H1 (cell line): ENCODE results near the gene PALM3. TPM values are rescaled to one million over a fixed set of nuclear protein-coding genes. Genes with fewer than 3 reads are reported as not detected.

Experiments
- CTCF ChIA-PET: fragments of 300-600 bp; sonication (Branson Sonifier 250); formaldehyde crosslinking; loops from one replicate; lab custom pipeline; 2021; ENCODE audit not compliant: partially characterized antibody; lab: Charles Lee
- POLR2A ChIA-PET: fragments of 300-600 bp; sonication (Branson Sonifier 250); formaldehyde crosslinking; loops from one replicate; lab custom pipeline; 2021; ENCODE audit warnings: inconsistent platforms; ENCODE audit not compliant: partially characterized antibody; lab: Charles Lee
- DNase-seq, 2 experiments: peaks; one replicate each; pipeline versions ENCODE4 v3.0.0 to v3.0.0-alpha.2; 2010 to 2022; ENCODE audit warnings: low spot score in 2 of 2, low read depth in 1 of 2, mixed read lengths in 1 of 2
- FAIRE-seq: peaks from 2 replicates; lab custom pipeline; 2011; peaks lifted over from hg19 to GRCh38; lab: Jason Lieb, UNC
- H2AFZ ChIP-seq: 2 replicates; pipeline ENCODE4 v1.8.1; 2012; ENCODE audit warnings: low read length, inconsistent platforms
- H2AK5ac ChIP-seq: 2 replicates; pipeline ENCODE4 v1.6.1; 2013; ENCODE audit warnings: low read depth, low read length
- H2BK120ac ChIP-seq: replicated peaks from 2 replicates; pipeline ENCODE3; 2013; ENCODE audit warnings: low read depth, low read length, inconsistent platforms
- H2BK12ac ChIP-seq: 2 replicates; pipeline ENCODE4 v1.6.1; 2013; ENCODE audit warnings: low read depth, low read length
- H2BK15ac ChIP-seq: 2 replicates; pipeline ENCODE4 v1.6.1; 2013; ENCODE audit warnings: low read length
- H2BK20ac ChIP-seq: 2 replicates; pipeline ENCODE4 v1.6.1; 2013; ENCODE audit warnings: low read length
- H2BK5ac ChIP-seq: 2 replicates; pipeline ENCODE4 v1.6.1; 2013; ENCODE audit warnings: low read depth, low read length
- H3K14ac ChIP-seq: 2 replicates; pipeline ENCODE4 v1.6.1; 2013; ENCODE audit warnings: inconsistent platforms; ENCODE audit not compliant: insufficient read length
- H3K18ac ChIP-seq: 2 replicates; pipeline ENCODE4 v1.6.1; 2013; ENCODE audit warnings: low read length; ENCODE audit errors: extremely low read depth
- H3K23ac ChIP-seq: 2 replicates; pipeline ENCODE4 v1.6.1; 2013; ENCODE audit warnings: inconsistent platforms; ENCODE audit not compliant: insufficient read length
- H3K23me2 ChIP-seq: 2 replicates; pipeline ENCODE4 v1.6.1; 2013; ENCODE audit warnings: low read depth, low read length
- H3K27ac ChIP-seq: 2 replicates; pipeline ENCODE4 v1.6.1; 2011; ENCODE audit warnings: low read depth, low read length, inconsistent platforms
- H3K27me3 ChIP-seq, 4 experiments: replicated peaks in 1 of 4; 1 replicate in 1 of 4; 2 replicates in 3 of 4; pipeline versions ENCODE4 v1.6.1 to v1.8.1; 2011 to 2013; ENCODE audit warnings: low read length in 3 of 4, mild to moderate bottlenecking in 3 of 4, inconsistent platforms in 2 of 4, mixed read lengths in 2 of 4, moderate library complexity in 1 of 4; ENCODE audit not compliant: control insufficient read depth in 3 of 4, insufficient read depth in 3 of 4; ENCODE audit errors: extremely low read depth in 1 of 4
- H3K36me3 ChIP-seq, 4 experiments: 2 replicates each; pipeline versions ENCODE4 v1.6.1 to v1.8.1; 2011 to 2013; ENCODE audit warnings: mild to moderate bottlenecking in 4 of 4, low read length in 3 of 4, moderate library complexity in 2 of 4, control low read depth in 1 of 4, inconsistent platforms in 1 of 4; ENCODE audit not compliant: insufficient read depth in 4 of 4, control insufficient read depth in 2 of 4
- H3K4ac ChIP-seq: replicated peaks from 2 replicates; pipeline ENCODE3; 2013; ENCODE audit warnings: low read length, low read depth, mixed read lengths, inconsistent platforms; ENCODE audit not compliant: insufficient read length
- H3K4me1 ChIP-seq, 4 experiments: replicated peaks in 1 of 4; 1 replicate in 1 of 4; 2 replicates in 3 of 4; pipeline versions ENCODE4 v1.6.1 to v1.8.1; 2011 to 2013; ENCODE audit warnings: low read length in 3 of 4, inconsistent platforms in 2 of 4, mixed read lengths in 1 of 4; ENCODE audit not compliant: insufficient read depth in 4 of 4, control insufficient read depth in 3 of 4
- H3K4me2 ChIP-seq, 2 experiments: 2 replicates each; pipeline versions ENCODE4 v1.6.1 to v1.8.1; 2011 to 2013; ENCODE audit warnings: low read depth in 2 of 2, low read length in 2 of 2, control low read depth in 1 of 2, inconsistent platforms in 1 of 2, mild to moderate bottlenecking in 1 of 2; ENCODE audit not compliant: insufficient read depth in 1 of 2
- H3K4me3 ChIP-seq, 4 experiments: fragments of 200-600, 300-600 bp in 1 of 4; sonication (generic), shearing (Covaris generic), sonication (Bioruptor Twin) in 1 of 4; 2 replicates each; pipeline versions ENCODE4 v1.5.1 to v1.8.1; 2011 to 2016; ENCODE audit warnings: low read length in 4 of 4, low read depth in 3 of 4, control low read depth in 2 of 4, inconsistent platforms in 2 of 4, mild to moderate bottlenecking in 2 of 4, mixed read lengths in 1 of 4, moderate library complexity in 1 of 4; ENCODE audit not compliant: insufficient read depth in 2 of 4; ENCODE audit errors: extremely low read depth in 1 of 4
- H3K56ac ChIP-seq: replicated peaks from 2 replicates; pipeline ENCODE3; 2013; ENCODE audit warnings: low read depth, mild to moderate bottlenecking, mixed read lengths, low read length, inconsistent platforms; ENCODE audit not compliant: insufficient read length
- H3K79me1 ChIP-seq: 2 replicates; pipeline ENCODE4 v1.6.1; 2013; ENCODE audit warnings: low read depth, low read length, control low read depth
- H3K79me2 ChIP-seq, 2 experiments: 2 replicates each; pipeline versions ENCODE4 v1.6.1 to v1.8.1; 2012 to 2013; ENCODE audit warnings: low read length in 2 of 2, mild to moderate bottlenecking in 2 of 2, inconsistent platforms in 1 of 2; ENCODE audit not compliant: insufficient read depth in 2 of 2, control insufficient read depth in 1 of 2
- H3K9ac ChIP-seq, 4 experiments: replicated peaks in 1 of 4; 1 replicate in 1 of 4; 2 replicates in 3 of 4; pipeline versions ENCODE4 v1.6.1 to v1.8.1; 2011 to 2013; ENCODE audit warnings: low read depth in 3 of 4, low read length in 3 of 4, control low read depth in 2 of 4, mild to moderate bottlenecking in 2 of 4, moderate library complexity in 2 of 4, inconsistent platforms in 1 of 4; ENCODE audit errors: extremely low read depth in 1 of 4
- H3K9me3 ChIP-seq, 2 experiments: 2 replicates each; pipeline versions ENCODE4 v1.6.1 to v1.8.1; 2012 to 2013; ENCODE audit warnings: mild to moderate bottlenecking in 2 of 2, moderate library complexity in 2 of 2, control low read depth in 1 of 2, inconsistent platforms in 1 of 2, low read depth in 1 of 2, low read length in 1 of 2, mixed read lengths in 1 of 2; ENCODE audit not compliant: insufficient read depth in 2 of 2
- H4K20me1 ChIP-seq, 2 experiments: replicated peaks in 1 of 2; 2 replicates each; pipeline versions ENCODE3 to v1.8.1; 2011 to 2013; ENCODE audit warnings: inconsistent platforms in 2 of 2, low read length in 2 of 2, mild to moderate bottlenecking in 1 of 2; ENCODE audit not compliant: insufficient read depth in 2 of 2, control insufficient read depth in 1 of 2
- H4K5ac ChIP-seq: 2 replicates; pipeline ENCODE4 v1.6.1; 2013; ENCODE audit warnings: low read length, low read depth, mixed read lengths, inconsistent platforms; ENCODE audit not compliant: insufficient read length
- H4K8ac ChIP-seq: 2 replicates; pipeline ENCODE4 v1.8.0; 2013; ENCODE audit warnings: mild to moderate bottlenecking, moderate library complexity, low read length, inconsistent platforms; ENCODE audit not compliant: insufficient read depth; ENCODE audit errors: extremely low read depth
- H4K91ac ChIP-seq: replicated peaks from 2 replicates; pipeline ENCODE3; 2013; ENCODE audit warnings: low read length, mixed read lengths, inconsistent platforms; ENCODE audit not compliant: insufficient read length
- ASH2L ChIP-seq: fragments of 200-600, 300-600 bp; sonication (generic); IDR thresholded peaks from one replicate; pipeline ENCODE4 v1.7.1; 2017; ENCODE audit warnings: low read length
- BRCA1 ChIP-seq: IDR thresholded peaks from 2 replicates; pipeline ENCODE4 v1.6.1; 2012; ENCODE audit warnings: low read depth, low read length, improper control_type of control experiment
- JUN ChIP-seq: IDR thresholded peaks from 2 replicates; pipeline ENCODE4 v1.6.1; 2011; ENCODE audit warnings: low read depth, mild to moderate bottlenecking, improper control_type of control experiment, low read length
- KDM4A ChIP-seq: IDR thresholded peaks from one replicate; pipeline ENCODE4 v1.7.1; 2012; ENCODE audit warnings: low read depth, mild to moderate bottlenecking, moderate library complexity, low read length, inconsistent platforms; ENCODE audit not compliant: severe bottlenecking
- PHF8 ChIP-seq: fragments of 200-600 bp; sonication (generic); conservative IDR thresholded peaks from 2 replicates; pipeline ENCODE4 v1.7.1; 2012; ENCODE audit warnings: low read depth, mild to moderate bottlenecking, inconsistent platforms, low read length, moderate library complexity
- POLR2AphosphoS5 ChIP-seq: IDR thresholded peaks from 2 replicates; pipeline ENCODE4 v1.6.1; 2011; ENCODE audit warnings: low read depth, low read length
- SP1 ChIP-seq: IDR thresholded peaks from 2 replicates; pipeline ENCODE4 v1.6.1; 2011; ENCODE audit warnings: low read depth, low read length
- SUZ12 ChIP-seq: fragments of 200-600 bp; sonication (generic); IDR thresholded peaks from 2 replicates; pipeline ENCODE4 v1.6.1; 2012; ENCODE audit warnings: mild to moderate bottlenecking, inconsistent platforms, low read length, moderate library complexity, mixed read lengths
- TEAD4 ChIP-seq: IDR thresholded peaks from 2 replicates; pipeline ENCODE4 v1.6.1; 2012; ENCODE audit warnings: low read depth, low read length, inconsistent platforms, mixed read lengths
- WGBS, 2 experiments: shearing (Covaris generic) in 1 of 2; methylation state at CpG; one replicate each; pipeline versions ENCODE4 v1.1.6 to v1.1.7; 2013 to 2015; ENCODE audit warnings: low lambda C conversion rate in 2 of 2, mixed read lengths in 2 of 2, inconsistent platforms in 1 of 2, low coverage in 1 of 2, missing lambda C conversion rate in 1 of 2; ENCODE audit not compliant: insufficient replicate concordance in 2 of 2, insufficient coverage in 1 of 2, insufficient read length in 1 of 2; ENCODE audit errors: extremely low coverage in 1 of 2, missing lambda C conversion rate in 1 of 2; 5-methylcytosine and 5-hydroxymethylcytosine counted together
- polyA plus RNA-seq, 7 experiments: library from polyadenylated mRNA; depleted of rRNA in 3 of 7; stranded (reverse) in 5 of 7; unstranded in 2 of 7; fragments of >200 nt in 5 of 7; fragments of 200-250 nt in 2 of 7; gene quantifications; 1 replicate in 5 of 7; 2 replicates in 1 of 7; 4 replicates in 1 of 7; pipeline versions ENCODE4 v1.2.1 to v1.2.3, GENCODE V29; 2011 to 2013; ENCODE audit warnings: missing spikeins in 2 of 7, mixed read lengths in 2 of 7
- total RNA-seq: library from RNA; stranded (reverse); fragmentation: NEBNext Ultra II Directional; extraction: Animal tissue kit (Norgen Biotek cat#: 25700); gene quantifications from 2 replicates; pipeline ENCODE4 v1.2.1, GENCODE V29; 2021

PALM3 gene
- total and polyA plus RNA-seq, 2 of the 8 experiments (the other 6 are each of a cell fraction or from before 2014, with no cell fraction given): 5.8 to 31.3 TPM

DNA sequence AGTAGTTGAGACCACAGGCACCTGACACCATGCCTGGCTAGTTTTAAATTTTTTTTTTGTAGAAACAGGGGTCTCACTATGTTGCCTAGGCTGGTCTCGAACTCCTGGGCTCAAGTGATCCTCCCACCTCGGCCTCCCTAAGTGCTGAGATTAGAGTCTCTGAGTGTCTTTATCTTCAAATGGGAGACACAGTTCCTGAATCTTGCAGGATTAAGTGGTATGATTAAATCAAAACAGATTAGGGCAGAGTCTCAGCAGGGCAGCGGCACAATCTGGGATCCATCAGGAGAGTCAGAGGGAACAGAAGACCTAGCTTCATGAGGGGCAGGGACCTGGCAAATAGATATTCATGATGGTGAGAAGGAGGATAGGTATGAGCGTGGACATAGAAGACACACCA is 33.0 kb downstream of the PALM3 start:
- Histone ChIP-seq H2AK5ac (no peak overlapping the region), H3K9me3 (no peaks in the 10 kb centered on the region), H4K91ac (no peak overlapping the region), H2AFZ (no peak overlapping the region), H2BK20ac (no peak overlapping the region), H3K79me1 (no peaks in the 10 kb centered on the region), H3K4ac (no peak overlapping the region), H2BK5ac (no peak overlapping the region), H4K5ac (no peak overlapping the region), H2BK15ac (no peak overlapping the region), H3K36me3 (no peaks in the 10 kb centered on the region), H3K4me1 (peaks cover under 1 to 9% (median 3%) of the 10 kb centered on the region in 4 experiments), H3K4me2 (no peak overlapping the region), H4K8ac (no peak overlapping the region), H2BK120ac (no peak overlapping the region), H3K18ac (no peak overlapping the region), H3K9ac (no peak overlapping the region), H3K4me3 (no peak overlapping the region), H3K56ac (no peak overlapping the region), H2BK12ac (no peak overlapping the region), H3K14ac (no peak overlapping the region), H3K27ac (no peak overlapping the region), H3K27me3 (peaks cover 0 to 12% (median 9%) of the 10 kb centered on the region in 4 experiments; a peak in 5 of 7 replicates), H3K79me2 (no peaks in the 10 kb centered on the region), H3K23me2 (peaks cover 8% of the 10 kb centered on the region; the same call in 1 of the 2 replicates), H4K20me1 (no peaks in the 10 kb centered on the region), H3K23ac (no peak overlapping the region)
- no peak for FAIRE-seq
- 81% methylated on average over 4 of the region's 4 CpGs; no CpG with 5 or more reads in 1 of the 2 experiments for WGBS, 2 experiments
- no peak for DNase-seq
- TF ChIP-seq SUZ12 (no peak), TEAD4 (no peak), KDM4A (no peak), ASH2L (no peak), SP1 (no peak), PHF8 (no peak), POLR2AphosphoS5 (no peak), BRCA1 (no peak), JUN (no peak)
- ChIA-PET POLR2A (interaction anchor here (1.1 to 1.3 kb wide), 2 partner anchors 23 to 50 kb away, joined by 4 to 6 read pairs; partner anchors contain the start of gene RFX1), CTCF (interaction anchor here (0.6 to 3.3 kb wide), 12 partner anchors 12 to 635 kb away, joined by 3 to 10 read pairs (median 3); partner anchors contain the start of gene DCAF15)
